Thymus (tissue), 11 donors: ENCODE results near the gene RNF186. TPM values are rescaled to one million over a fixed set of nuclear protein-coding genes. Genes with fewer than 3 reads are reported as not detected.

Experiments used
- DNase-seq, 9 donors: peaks; one replicate each; pipeline ENCODE4 v3.0.0-alpha.2; 2013; ENCODE audit warnings: low spot score in 9 of 9, low read depth in 6 of 9, missing footprints in 1 of 9
- H3K27ac ChIP-seq, 2 donors: one replicate each; pipeline ENCODE4 v1.5.1; 2013; ENCODE audit warnings: control low read depth in 1 of 2, low read depth in 1 of 2, low read length in 1 of 2, mild to moderate bottlenecking in 1 of 2, moderate library complexity in 1 of 2
- H3K27me3 ChIP-seq, 2 donors: one replicate each; pipeline ENCODE4 v1.5.1; 2013; ENCODE audit warnings: low read length in 1 of 2; ENCODE audit not compliant: control insufficient read depth in 2 of 2, insufficient read depth in 1 of 2
- H3K36me3 ChIP-seq, 2 donors: one replicate each; pipeline ENCODE4 v1.5.1; 2013; ENCODE audit warnings: low read length in 1 of 2, mild to moderate bottlenecking in 1 of 2, moderate library complexity in 1 of 2; ENCODE audit not compliant: control insufficient read depth in 2 of 2, insufficient read depth in 2 of 2
- H3K4me1 ChIP-seq, 2 donors: one replicate each; pipeline ENCODE4 v1.5.1; 2013; ENCODE audit warnings: low read length in 2 of 2; ENCODE audit not compliant: control insufficient read depth in 2 of 2, insufficient read depth in 2 of 2
- H3K4me3 ChIP-seq, 2 donors: one replicate each; pipeline ENCODE4 v1.5.1; 2013; ENCODE audit warnings: low read length in 2 of 2, control low read depth in 1 of 2, mild to moderate bottlenecking in 1 of 2
- H3K9me3 ChIP-seq, 2 donors: one replicate each; pipeline ENCODE4 v1.5.1; 2013; ENCODE audit warnings: low read length in 1 of 2, mild to moderate bottlenecking in 1 of 2; ENCODE audit not compliant: control insufficient read depth in 2 of 2, insufficient read depth in 1 of 2
- WGBS: extraction: QIAGEN DNeasy Blood & Tissue Kit; methylation state at CpG from one replicate; pipeline ENCODE4 v1.1.7; 2013; 5-methylcytosine and 5-hydroxymethylcytosine counted together
- polyA plus RNA-seq: library from polyadenylated mRNA; stranded (reverse); fragments of 200-250 nt; gene quantifications from one replicate; pipeline ENCODE4 v1.2.3, GENCODE V29; 2013
- total RNA-seq: library from RNA; stranded (reverse); fragments of 120-200 nt; gene quantifications from one replicate; pipeline ENCODE4 v1.2.4, GENCODE V29; 2013
- donor health status: healthy.

RNF186 gene
- total and polyA plus RNA-seq, 2 donors = 0.14 to 0.34 TPM

DNA sequence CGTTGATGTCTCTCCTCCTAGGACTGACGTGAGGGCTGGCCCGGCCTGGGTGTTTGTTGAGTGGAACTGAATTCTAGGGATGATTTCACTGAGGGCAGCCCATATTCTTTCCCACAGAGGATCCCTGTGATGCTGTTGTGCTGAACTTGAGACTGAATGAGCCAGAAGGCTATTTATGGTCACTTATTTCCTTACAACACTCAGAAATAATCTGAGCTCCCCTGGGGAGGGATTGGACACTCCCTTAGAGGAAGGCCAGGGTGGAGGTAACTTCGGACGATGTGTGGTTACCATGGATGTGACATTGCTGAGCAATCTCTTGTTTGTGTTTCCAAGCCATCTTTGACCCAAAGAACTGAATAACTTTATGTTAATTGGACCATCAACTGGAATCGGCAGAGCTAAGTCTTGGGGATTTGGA lies 10.2 kb downstream of the RNF186 start:
- Histone ChIP-seq H3K4me1 (peaks cover 0 to 5% of the 10 kb centered on the region in 2 donors), H3K9me3 (no peaks in the 10 kb centered on the region), H3K4me3 (no peak overlapping the region), H3K36me3 (no peaks in the 10 kb centered on the region), H3K27me3 (peaks cover 0 to 9% of the 10 kb centered on the region in 2 donors), H3K27ac (no peak overlapping the region)
- DNase-seq = no peak
- 96% methylated on average over 6 of the region's 6 CpGs for WGBS

DNA sequence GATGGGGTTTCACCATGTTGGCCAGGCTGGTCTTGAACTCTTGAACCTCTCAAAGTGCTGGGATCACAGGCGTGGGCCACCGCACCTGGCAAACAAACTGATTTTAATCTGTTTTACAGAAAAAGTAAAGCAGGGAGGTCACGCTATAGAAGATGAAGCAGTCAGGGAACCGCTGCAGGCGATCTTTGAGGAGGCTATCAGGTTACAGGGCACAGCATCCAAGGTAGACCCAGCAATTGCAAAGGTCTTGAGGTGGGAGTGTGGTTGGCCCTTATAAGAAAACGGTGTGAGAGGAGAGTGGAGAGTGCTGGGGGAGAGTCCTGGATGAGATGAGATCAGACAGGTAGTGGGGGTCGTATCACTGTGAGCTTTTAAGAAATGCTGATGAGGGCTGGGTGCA lies 12.8 kb downstream of the RNF186 start:
- Histone ChIP-seq H3K9me3 (no peaks in the 10 kb centered on the region), H3K27me3 (peaks cover 0 to 9% of the 10 kb centered on the region in 2 donors), H3K36me3 (no peaks in the 10 kb centered on the region), H3K4me3 (no peak overlapping the region), H3K27ac (no peak overlapping the region), H3K4me1 (peaks cover 5 to 12% of the 10 kb centered on the region in 2 donors)
- WGBS = 87% methylated on average over 7 of the region's 7 CpGs
- no peak for DNase-seq

DNA sequence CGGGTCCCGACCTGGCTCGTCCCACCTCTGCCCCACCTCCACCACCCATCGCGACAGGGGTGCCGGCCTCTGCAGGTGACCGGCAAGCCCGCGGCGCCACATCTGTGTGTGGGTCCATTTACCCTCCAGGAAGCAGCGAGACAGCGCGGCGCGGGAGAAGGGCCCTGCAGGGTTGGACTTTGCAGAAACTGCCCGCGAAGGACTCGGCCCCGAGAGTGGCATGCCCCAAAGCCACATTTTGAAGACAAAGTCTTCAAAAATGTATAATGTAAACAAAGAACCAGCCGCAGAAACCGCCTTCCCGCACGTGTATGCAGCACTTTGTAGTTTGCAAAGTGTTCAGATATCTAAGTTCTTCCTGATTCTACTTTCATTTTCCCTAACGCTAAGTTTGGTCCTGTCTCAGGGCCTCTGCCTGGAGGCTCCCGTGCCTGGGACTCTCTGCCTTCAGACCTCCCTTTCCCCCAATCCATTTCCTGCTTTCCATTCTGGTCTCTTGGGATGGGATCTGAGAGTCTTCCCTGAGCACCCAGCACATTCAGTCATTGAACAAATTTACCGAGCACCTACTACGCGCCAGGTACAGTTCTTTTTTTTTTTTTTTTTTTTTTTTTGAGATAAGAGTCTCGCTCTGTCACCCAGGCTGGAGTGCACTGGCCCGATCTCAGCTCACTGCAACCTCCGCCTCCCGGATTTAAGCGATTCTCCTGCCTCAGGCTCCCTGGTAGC lies 14.8 kb downstream of the RNF186 start:
- peak overlapping the region; percentile 37 to 84 for H3K27ac ChIP-seq
- DNase-seq = peak; percentile 19 to 72 (median 37)
- WGBS = 22% methylated on average over 33 of the region's 33 CpGs

DNA sequence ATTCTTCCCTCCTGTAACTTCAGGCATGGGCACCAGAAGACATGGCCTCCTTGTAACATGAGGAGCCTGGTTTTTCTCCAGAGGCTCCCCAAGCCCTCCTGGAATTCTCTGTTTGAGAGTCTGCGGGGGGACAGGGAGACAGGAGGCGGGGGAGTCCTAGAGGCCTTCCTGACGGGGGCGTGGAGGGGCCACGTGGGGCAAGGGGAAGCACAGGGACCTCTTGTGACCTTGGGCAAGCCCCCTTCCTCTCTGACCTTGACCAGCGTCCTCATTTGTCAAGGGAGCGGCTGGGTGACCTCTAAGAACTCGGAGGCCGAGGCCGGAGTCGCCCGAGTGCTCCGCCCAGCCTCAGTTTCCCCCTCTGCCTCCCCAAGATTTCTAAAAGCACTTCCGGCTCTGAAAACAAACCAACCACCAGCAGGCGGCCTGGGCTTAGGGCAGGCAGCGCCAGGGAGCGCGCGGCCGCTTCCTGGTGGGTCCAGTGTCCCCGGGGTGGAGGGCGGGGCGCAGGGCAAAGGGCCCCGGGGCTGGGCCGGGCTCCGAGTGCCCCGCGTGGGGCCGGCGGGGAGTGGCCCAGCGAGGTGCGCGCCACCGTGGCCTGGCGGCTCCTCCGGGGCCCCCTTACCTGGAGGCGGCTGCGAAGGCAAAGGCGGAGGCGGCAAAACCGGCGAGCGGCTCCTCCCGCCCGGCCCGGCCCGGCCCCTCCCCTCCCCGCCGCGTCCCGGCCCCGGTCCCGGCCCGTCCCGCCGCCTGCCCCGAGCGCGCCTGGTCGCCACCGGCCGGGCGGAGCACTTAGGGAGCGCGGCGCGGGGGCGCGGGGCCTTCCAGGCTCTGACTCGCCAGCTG lies 15.6 kb downstream of the RNF186 start, which contains the start of gene TMCO4:
Gene TMCO4 (minus strand): TSS at position 687 of the 846 bp plus-strand sequence. CDS start 19,158 bp downstream, outside the sequence.
- DNase-seq = peak in 6 of 9 donors; percentile 7 to 64 (median 32)
- H3K4me1 ChIP-seq = peaks cover 5 to 12% of the 10 kb centered on the region in 2 donors
- WGBS = 3% methylated on average over 70 of the region's 70 CpGs
- H3K4me3 ChIP-seq = peak within 1 kb of the TSS; percentile 55 to 85
- H3K9me3 ChIP-seq = no peaks in the 10 kb centered on the region
- H3K27me3 ChIP-seq = peaks cover 0 to 9% of the 10 kb centered on the region in 2 donors
- peak within 1 kb of the TSS; percentile 37 to 84 for H3K27ac ChIP-seq
- no peaks in the 10 kb centered on the region for H3K36me3 ChIP-seq

More for the DNA sequence above, 14.8 kb downstream of the RNF186 start:
- H3K4me3 ChIP-seq = peak overlapping the region; percentile 55 to 85
- H3K27me3 ChIP-seq = peaks cover 0 to 9% of the 10 kb centered on the region in 2 donors
- no peaks in the 10 kb centered on the region for H3K36me3 ChIP-seq
- H3K9me3 ChIP-seq = no peaks in the 10 kb centered on the region
- H3K4me1 ChIP-seq = peaks cover 5 to 12% of the 10 kb centered on the region in 2 donors

DNA sequence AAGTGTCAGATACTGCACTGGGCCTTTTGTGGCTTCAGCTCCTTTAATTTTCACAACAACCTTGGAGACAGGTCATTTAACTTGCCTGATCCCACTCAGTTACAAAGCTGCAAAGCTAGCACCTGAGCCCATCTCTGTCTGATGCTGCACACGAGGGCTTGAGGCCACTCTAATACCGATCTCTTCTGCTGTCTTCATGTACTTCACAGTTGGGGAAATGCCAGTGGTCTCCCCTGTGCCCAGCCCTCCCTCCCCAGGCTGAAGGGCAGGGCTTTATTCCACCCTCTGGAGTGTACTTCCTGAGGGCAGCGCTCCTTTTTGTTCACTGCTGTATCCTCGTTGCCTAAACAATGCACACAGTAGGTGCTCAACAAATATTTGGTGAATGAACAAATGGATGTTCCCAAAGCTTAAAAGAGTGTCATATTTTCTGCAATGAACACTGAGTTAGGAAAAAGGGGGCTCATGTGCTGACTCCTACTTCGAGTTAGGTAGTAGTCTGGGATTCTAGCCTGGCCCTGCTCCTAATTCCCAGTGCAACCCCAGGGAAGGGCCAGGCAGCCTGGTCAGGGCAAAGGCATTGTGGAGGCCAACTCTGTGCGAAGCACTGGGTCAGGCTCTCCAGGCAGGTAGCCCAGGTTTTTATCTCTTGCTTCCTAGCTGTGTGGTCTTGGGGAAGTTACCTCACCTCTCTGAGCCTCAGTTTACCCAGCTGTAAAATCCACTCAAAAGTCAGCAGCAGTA lies 16.4 kb downstream of the RNF186 start:
- peaks cover 5 to 12% of the 10 kb centered on the region in 2 donors for H3K4me1 ChIP-seq
- no peaks in the 10 kb centered on the region for H3K36me3 ChIP-seq
- H3K27me3 ChIP-seq = peaks cover 0 to 9% of the 10 kb centered on the region in 2 donors
- no peak overlapping the region for H3K27ac ChIP-seq
- peak overlapping the region in 1 of 2 donors; percentile 85 for H3K4me3 ChIP-seq
- no peak for DNase-seq
- WGBS = 77% methylated on average over 6 of the region's 6 CpGs
- H3K9me3 ChIP-seq = no peaks in the 10 kb centered on the region

DNA sequence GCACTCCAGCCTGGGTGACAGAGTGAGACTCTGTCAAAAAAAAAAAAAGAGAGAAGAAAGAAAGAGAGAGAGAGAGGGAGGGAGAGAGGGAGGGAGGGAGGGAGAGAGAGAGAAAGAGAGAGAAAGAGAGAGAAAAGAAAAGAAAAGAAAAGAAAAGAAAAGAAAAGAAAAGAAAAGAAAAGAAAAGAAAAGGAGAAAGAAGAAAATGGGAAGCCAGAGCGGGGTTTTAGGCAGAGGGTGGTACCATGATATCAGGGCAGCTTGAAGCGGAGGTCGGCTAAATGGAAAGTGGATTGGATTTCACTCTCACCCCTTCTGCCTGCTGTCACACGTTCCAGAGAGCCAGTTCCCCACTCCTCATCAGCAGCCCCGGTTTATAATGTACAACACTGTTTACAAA lies 17.3 kb downstream of the RNF186 start:
- H3K27ac ChIP-seq = no peak overlapping the region
- no peak overlapping the region for H3K4me3 ChIP-seq
- peaks cover 5 to 12% of the 10 kb centered on the region in 2 donors for H3K4me1 ChIP-seq
- H3K9me3 ChIP-seq = no peaks in the 10 kb centered on the region
- 94% methylated on average over 5 of the region's 5 CpGs for WGBS
- DNase-seq = no peak
- no peaks in the 10 kb centered on the region for H3K36me3 ChIP-seq
- H3K27me3 ChIP-seq = peaks cover 0 to 9% of the 10 kb centered on the region in 2 donors

DNA sequence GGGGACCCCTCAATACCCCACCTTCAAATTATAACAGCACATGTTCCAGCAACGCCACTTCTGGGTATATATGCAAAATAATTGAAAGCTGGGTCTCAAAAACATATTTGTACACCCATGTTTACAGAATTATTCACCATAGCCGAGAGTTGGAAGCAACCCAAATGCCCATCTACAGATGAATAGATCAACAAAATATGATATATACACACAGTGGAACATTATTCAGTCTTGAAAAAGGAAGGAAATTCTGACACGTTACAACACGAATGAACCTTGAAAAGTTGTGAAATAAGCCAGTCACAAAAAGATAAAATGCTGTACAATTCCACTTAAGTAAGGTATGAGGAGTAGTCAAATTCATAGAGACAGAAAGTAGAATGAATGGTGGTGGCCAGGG lies 20.5 kb downstream of the RNF186 start:
- Histone ChIP-seq H3K27me3 (no peaks in the 10 kb centered on the region), H3K27ac (no peak overlapping the region), H3K36me3 (no peaks in the 10 kb centered on the region), H3K9me3 (no peaks in the 10 kb centered on the region), H3K4me1 (peaks cover 5 to 6% of the 10 kb centered on the region in 2 donors), H3K4me3 (no peak overlapping the region)
- 97% methylated on average over 4 of the region's 4 CpGs for WGBS
- no peak for DNase-seq

DNA sequence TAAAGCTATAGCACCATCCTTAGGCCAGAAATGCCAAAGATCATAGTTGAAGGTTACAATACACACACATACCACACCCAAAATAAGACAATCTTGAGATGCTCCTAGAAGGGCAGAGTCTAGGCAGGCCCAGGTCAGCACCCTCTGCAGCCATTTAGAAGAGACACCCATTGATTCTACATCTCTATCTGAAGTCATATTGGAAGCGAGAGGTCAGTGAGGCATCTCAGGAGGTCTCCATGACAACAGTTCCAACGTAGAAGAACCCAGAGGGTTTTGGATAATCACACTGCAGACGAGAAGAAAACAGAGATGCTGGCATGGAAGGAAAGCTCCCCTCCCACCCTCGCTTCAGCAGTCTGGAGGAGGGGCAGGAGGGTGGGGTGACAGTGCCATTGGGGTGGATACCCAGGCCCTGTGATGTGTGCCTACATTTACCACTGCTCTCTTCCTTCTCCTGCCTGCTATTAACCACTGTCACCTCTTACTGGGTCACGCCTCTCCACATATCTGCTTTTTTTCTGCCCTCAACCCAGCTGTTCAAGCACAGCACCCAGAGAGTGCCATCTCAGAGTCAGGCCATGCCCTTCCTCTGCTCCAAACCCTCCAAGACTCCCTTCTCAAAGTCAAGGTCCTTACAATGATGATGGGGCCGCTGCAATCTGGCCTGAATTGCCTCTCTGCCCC lies 21.6 kb downstream of the RNF186 start:
- WGBS = 91% methylated on average over 6 of the region's 6 CpGs
- Histone ChIP-seq H3K27ac (no peak overlapping the region), H3K36me3 (no peaks in the 10 kb centered on the region), H3K4me3 (no peak overlapping the region), H3K9me3 (no peaks in the 10 kb centered on the region), H3K27me3 (no peaks in the 10 kb centered on the region), H3K4me1 (no peaks in the 10 kb centered on the region)
- DNase-seq = no peak
